K562 (cell line): ENCODE measurements around the gene BCL10. TPM values are rescaled to one million over a fixed set of nuclear protein-coding genes. Genes with fewer than 3 reads are reported as not detected.

Experiments used
- COPS2 ChIP-seq: fragments of 450-650 bp; conservative IDR thresholded peaks from 2 replicates; pipeline ENCODE4 v1.6.1; 2016; ENCODE audit warnings: mild to moderate bottlenecking, moderate library complexity
- DACH1 ChIP-seq: fragments of 450-650 bp; IDR thresholded peaks from 2 replicates; pipeline ENCODE4 v1.6.1; 2018; ENCODE audit not compliant: partially characterized antibody
- E2F4 ChIP-seq: sonication (generic); formaldehyde crosslinking; IDR thresholded peaks from 2 replicates; pipeline ENCODE4 v1.8.0; 2022; ENCODE audit warnings: mild to moderate bottlenecking, low read depth, missing genetic modification reagents
- ESRRA ChIP-seq: fragments of 450-650 bp; IDR thresholded peaks from 2 replicates; pipeline ENCODE4 v1.6.1; 2014; ENCODE audit warnings: low read depth, mild to moderate bottlenecking, moderate library complexity, borderline replicate concordance
- FOXM1 ChIP-seq, 2 experiments: fragments of 450-650 bp in 1 of 2; sonication (generic) in 1 of 2; formaldehyde crosslinking in 1 of 2; IDR thresholded peaks; 2 replicates each; pipeline versions ENCODE4 v1.6.1 to v1.9.0; 2017 to 2022; ENCODE audit warnings: low read depth in 2 of 2, mild to moderate bottlenecking in 2 of 2, missing genetic modification reagents in 1 of 2, moderate library complexity in 1 of 2
- FOXP1 ChIP-seq: sonication (generic); formaldehyde crosslinking; IDR thresholded peaks from 2 replicates; pipeline ENCODE4 v1.8.0; 2022; ENCODE audit warnings: mild to moderate bottlenecking, missing genetic modification reagents
- HDAC8 ChIP-seq: fragments of 450-650 bp; IDR thresholded peaks from 2 replicates; pipeline ENCODE4 v1.6.1; 2016; ENCODE audit warnings: mild to moderate bottlenecking, missing genetic modification characterization, moderate library complexity, missing compliant biosample characterization
- HLTF ChIP-seq: fragments of 450-650 bp; IDR thresholded peaks from 2 replicates; pipeline ENCODE4 v1.6.1; 2016
- KDM1A ChIP-seq, 2 experiments: fragments of 450-650 bp; IDR thresholded peaks; 2 replicates each; pipeline ENCODE4 v1.6.1; 2016; ENCODE audit warnings: mild to moderate bottlenecking in 2 of 2
- KLF6 ChIP-seq: fragments of 250-450 bp; sonication (Bioruptor Pico); IDR thresholded peaks from 2 replicates; pipeline ENCODE4 v1.4.0; 2020; ENCODE audit warnings: mild to moderate bottlenecking, moderate library complexity, borderline replicate concordance
- PRDM10 ChIP-seq: fragments of 450-650 bp; IDR thresholded peaks from 2 replicates; pipeline ENCODE4 v1.6.1; 2018; ENCODE audit not compliant: partially characterized antibody
- SAFB2 ChIP-seq: fragments of 200-400 bp; formaldehyde crosslinking; IDR thresholded peaks from 2 replicates; pipeline ENCODE4 v1.6.1; 2018; ENCODE audit warnings: borderline replicate concordance, low read length, low read depth, moderate library complexity; ENCODE audit not compliant: severe bottlenecking
- SMARCC2 ChIP-seq: fragments of 450-650 bp; IDR thresholded peaks from 2 replicates; pipeline ENCODE4 v1.6.1; 2017; ENCODE audit warnings: antibody characterized with exemption, moderate library complexity, mild to moderate bottlenecking, low read depth
- SNIP1 ChIP-seq: fragments of 450-650 bp; IDR thresholded peaks from 2 replicates; pipeline ENCODE4 v1.7.1; 2017; ENCODE audit warnings: low read depth, mild to moderate bottlenecking
- TAF7 ChIP-seq: fragments of 450-650 bp; IDR thresholded peaks from 2 replicates; pipeline ENCODE4 v1.6.1; 2016; ENCODE audit warnings: missing genetic modification characterization, missing compliant biosample characterization
- ZBED1 ChIP-seq: IDR thresholded peaks from 2 replicates; pipeline ENCODE4 v1.6.1; 2014
- ZNF12 ChIP-seq: sonication (generic); formaldehyde crosslinking; IDR thresholded peaks from 2 replicates; pipeline ENCODE4 v1.4.0; 2020; ENCODE audit warnings: mild to moderate bottlenecking, missing genetic modification reagents
- ZNF277 ChIP-seq: fragments of 250-450 bp; sonication (Bioruptor Pico); IDR thresholded peaks from 2 replicates; pipeline ENCODE4 v1.8.0; 2022; ENCODE audit warnings: inconsistent platforms, mild to moderate bottlenecking, moderate library complexity, borderline replicate concordance
- ZNF695 ChIP-seq: fragments of 450-650 bp; formaldehyde crosslinking; IDR thresholded peaks from 2 replicates; pipeline ENCODE4 v1.4.0; 2020; ENCODE audit warnings: mild to moderate bottlenecking, moderate library complexity
- polyA plus RNA-seq, 8 experiments: library from polyadenylated mRNA; depleted of rRNA in 4 of 8; stranded (reverse) in 5 of 8; unstranded in 3 of 8; fragments of >200 nt; fragmentation: Nextera tagmentation in 2 of 8; fragmentation: Illumina TruSeq in 1 of 8; extraction: Ambion mirVana in 2 of 8; extraction: Trizol in 1 of 8; gene quantifications; 2 replicates each; pipeline versions ENCODE4 v1.2.1 to v1.2.3, GENCODE V29; 2011 to 2014; ENCODE audit warnings: inconsistent platforms in 1 of 8, missing spikeins in 1 of 8
- total RNA-seq, 7 experiments: library from RNA; depleted of rRNA in 6 of 7; stranded (reverse); fragments of >200 nt in 6 of 7; fragmentation: Illumina TruSeq in 2 of 7; extraction: Trizol in 2 of 7; gene quantifications; 2 replicates each; pipeline versions ENCODE4 v1.2.1 to v1.2.3, GENCODE V29; 2011 to 2021; ENCODE audit warnings: low replicate concordance in 1 of 7
- TF ChIP-seq, protein P1 (sequence below): fragments of 450-650 bp; conservative IDR thresholded peaks from 2 replicates; pipeline ENCODE4 v1.6.1; 2016; ENCODE audit warnings: missing genetic modification characterization, low read depth, mild to moderate bottlenecking, missing compliant biosample characterization, moderate library complexity
- TF ChIP-seq, protein P2 (sequence below): fragments of 250-450 bp; sonication (Bioruptor Pico); IDR thresholded peaks from 2 replicates; pipeline ENCODE4 v1.8.0; 2021; ENCODE audit warnings: moderate library complexity, mild to moderate bottlenecking, inconsistent platforms

The BCL10 gene
- total and polyA plus RNA-seq, 9 of the 15 experiments (the other 6 are each of a cell fraction or from before 2014, with no cell fraction given): 8.0 to 19.4 (median 12.3) TPM

DNA sequence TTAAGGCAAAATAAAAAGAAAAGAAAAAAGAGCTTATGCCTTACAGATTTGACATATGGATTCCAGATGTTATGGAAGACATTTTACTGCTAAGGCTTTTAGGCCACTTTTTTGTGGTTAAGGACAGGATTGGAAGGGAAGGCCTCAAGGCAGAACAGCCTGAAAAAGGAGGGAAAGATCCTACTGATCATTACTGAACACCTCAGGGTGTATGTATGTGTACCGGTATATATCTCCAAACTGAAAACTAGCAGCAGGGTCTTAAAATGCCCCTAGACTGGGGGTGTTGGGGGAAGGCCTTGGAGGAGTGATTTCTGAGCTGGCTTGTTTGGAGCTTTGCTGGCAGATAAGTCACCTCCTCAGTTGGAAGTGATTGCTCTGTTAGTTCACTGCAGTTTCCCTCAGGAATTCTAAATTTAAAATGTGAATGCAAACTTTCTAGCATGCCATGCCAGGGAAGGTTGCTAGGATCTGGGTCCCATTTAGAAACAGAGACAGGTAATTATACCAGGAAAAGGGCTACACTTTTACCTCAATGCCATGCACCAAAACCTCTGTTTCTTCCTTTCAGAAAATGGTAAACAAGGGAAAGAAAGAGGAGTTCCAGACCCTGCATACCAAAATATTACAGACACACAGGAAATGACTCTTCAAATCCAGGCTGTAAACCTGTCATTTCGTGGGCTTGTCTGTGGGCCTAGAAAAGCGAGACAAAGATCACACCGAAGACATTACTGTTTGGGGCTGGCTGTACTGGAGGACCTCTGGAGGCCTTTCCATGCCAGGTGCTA lies 32.0 kb downstream of the BCL10 start (continued):
- TF ChIP-seq HDAC8 (tag) (0 out of 2 replicates have a peak, but pooled peaks have one; percentile 53), DACH1 (no peak), COPS2 (no peak), ZBED1 (no peak), KDM1A (IDR thresholded peaks at IDR 0.05) (no peak), HLTF (no peak), FOXP1 (no peak), ZNF277 (CRISPR knock-in tag) (no peak), KLF6 (CRISPR knock-in tag) (no peak), SNIP1 (no peak), FOXM1 (IDR thresholded peaks at IDR 0.05; ENCODE audit: low read depth) (no peak), FOXM1 (CRISPR knock-in tag; IDR thresholded peaks at IDR 0.05; ENCODE audit: low read depth) (no peak), ZNF695 (CRISPR knock-in tag) (no peak), ESRRA (no peak), ZNF12 (CRISPR knock-in tag) (no peak), E2F4 (CRISPR knock-in tag) (no peak), SMARCC2 (no peak), PRDM10 (no peak), SAFB2 (no peak), TAF7 (no peak)
- TF ChIP-seq, protein P1, sequence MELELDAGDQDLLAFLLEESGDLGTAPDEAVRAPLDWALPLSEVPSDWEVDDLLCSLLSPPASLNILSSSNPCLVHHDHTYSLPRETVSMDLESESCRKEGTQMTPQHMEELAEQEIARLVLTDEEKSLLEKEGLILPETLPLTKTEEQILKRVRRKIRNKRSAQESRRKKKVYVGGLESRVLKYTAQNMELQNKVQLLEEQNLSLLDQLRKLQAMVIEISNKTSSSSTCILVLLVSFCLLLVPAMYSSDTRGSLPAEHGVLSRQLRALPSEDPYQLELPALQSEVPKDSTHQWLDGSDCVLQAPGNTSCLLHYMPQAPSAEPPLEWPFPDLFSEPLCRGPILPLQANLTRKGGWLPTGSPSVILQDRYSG (tag): 0 out of 2 replicates have a peak, but pooled peaks have one; percentile 10
- TF ChIP-seq, protein P2, sequence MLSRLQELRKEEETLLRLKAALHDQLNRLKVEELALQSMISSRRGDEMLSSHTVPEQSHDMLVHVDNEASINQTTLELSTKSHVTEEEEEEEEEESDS (CRISPR knock-in tag): no peak
